K562 (cell line): Measurements from ENCODE around the gene MTCH2. TPM values are rescaled to one million over a fixed set of nuclear protein-coding genes. Genes with fewer than 3 reads are reported as not detected.

Source experiments
- AFF4 ChIP-seq: sonication (generic); formaldehyde crosslinking; IDR thresholded peaks from 2 replicates; pipeline ENCODE4 v1.8.0; 2023; ENCODE audit warnings: mild to moderate bottlenecking, missing genetic modification reagents
- ARID1B ChIP-seq: fragments of 450-650 bp; IDR thresholded peaks from 2 replicates; pipeline ENCODE4 v1.6.1; 2016; ENCODE audit warnings: antibody characterized with exemption, mild to moderate bottlenecking, inconsistent platforms
- BCOR ChIP-seq: fragments of 450-650 bp; IDR thresholded peaks from 2 replicates; pipeline ENCODE4 v1.6.1; 2016
- CREB1 ChIP-seq, 2 experiments: sonication (generic) in 1 of 2; formaldehyde crosslinking in 1 of 2; IDR thresholded peaks; 2 replicates each; pipeline versions ENCODE4 v1.6.1 to v1.8.0; 2012 to 2022; ENCODE audit warnings: inconsistent platforms in 1 of 2, mild to moderate bottlenecking in 1 of 2, missing genetic modification reagents in 1 of 2, moderate library complexity in 1 of 2
- DDX20 ChIP-seq: fragments of 450-650 bp; IDR thresholded peaks from 2 replicates; pipeline ENCODE4 v1.6.1; 2016; ENCODE audit warnings: missing genetic modification characterization, low read depth, mild to moderate bottlenecking, missing compliant biosample characterization, moderate library complexity
- DIDO1 ChIP-seq: fragments of 450-650 bp; IDR thresholded peaks from 2 replicates; pipeline ENCODE4 v1.6.1; 2016; ENCODE audit warnings: low read depth, missing biosample characterization, missing genetic modification characterization
- EP300 ChIP-seq: IDR thresholded peaks from 2 replicates; pipeline ENCODE4 v1.6.1; 2012; ENCODE audit warnings: low read length, improper control_type of control experiment
- ESRRA ChIP-seq: fragments of 450-650 bp; IDR thresholded peaks from 2 replicates; pipeline ENCODE4 v1.6.1; 2014; ENCODE audit warnings: low read depth, mild to moderate bottlenecking, moderate library complexity, borderline replicate concordance
- GTF3C2 ChIP-seq: IDR thresholded peaks from 3 replicates; pipeline ENCODE4 v1.6.1; 2011; ENCODE audit warnings: borderline replicate concordance, mild to moderate bottlenecking, moderate library complexity; ENCODE audit not compliant: insufficient read length; ENCODE audit errors: extremely low read depth
- KDM4B ChIP-seq, 2 experiments: fragments of 450-650 bp in 1 of 2; sonication (generic) in 1 of 2; IDR thresholded peaks; 2 replicates each; pipeline ENCODE4 v1.6.1; 2016 to 2017; ENCODE audit warnings: borderline replicate concordance in 2 of 2, antibody characterized with exemption in 1 of 2, low read depth in 1 of 2, mild to moderate bottlenecking in 1 of 2
- KLF13 ChIP-seq: fragments of 450-650 bp; IDR thresholded peaks from 2 replicates; pipeline ENCODE4 v1.6.1; 2016; ENCODE audit warnings: missing genetic modification characterization, low read depth, mild to moderate bottlenecking, missing compliant biosample characterization, moderate library complexity, borderline replicate concordance
- MXI1 ChIP-seq: IDR thresholded peaks from 2 replicates; pipeline ENCODE4 v1.6.1; 2011; ENCODE audit warnings: low read depth, mild to moderate bottlenecking, improper control_type of control experiment, low read length
- PCBP1 ChIP-seq: fragments of 200-400 bp; formaldehyde crosslinking; IDR thresholded peaks from 2 replicates; pipeline ENCODE4 v1.6.1; 2018; ENCODE audit warnings: mild to moderate bottlenecking, low read depth, low read length; ENCODE audit not compliant: poor library complexity, severe bottlenecking
- PHF20 ChIP-seq: fragments of 450-650 bp; IDR thresholded peaks from 2 replicates; pipeline ENCODE4 v1.6.1; 2018; ENCODE audit not compliant: partially characterized antibody
- POLR2H ChIP-seq: IDR thresholded peaks from 2 replicates; pipeline ENCODE4 v1.6.1; 2016; ENCODE audit warnings: missing genetic modification characterization, low read depth, mild to moderate bottlenecking, control low read depth, missing compliant biosample characterization, moderate library complexity
- RNF2 ChIP-seq: sonication (generic); IDR thresholded peaks from 2 replicates; pipeline ENCODE4 v1.6.1; 2016
- SMAD2 ChIP-seq: fragments of 150-350 bp; IDR thresholded peaks from 2 replicates; pipeline ENCODE4 v1.6.1; 2014; ENCODE audit warnings: low read depth, mild to moderate bottlenecking, low read length
- TBP ChIP-seq: optimal IDR thresholded peaks from 2 replicates; pipeline ENCODE3; 2011; ENCODE audit warnings: low read depth, low read length, improper control_type of control experiment
- ZBTB7A ChIP-seq: IDR thresholded peaks from 2 replicates; pipeline ENCODE4 v1.6.1; 2011; ENCODE audit warnings: low read depth, mild to moderate bottlenecking, low read length, moderate library complexity, borderline replicate concordance; ENCODE audit not compliant: control insufficient read depth
- ZC3H11A ChIP-seq: IDR thresholded peaks from 2 replicates; pipeline ENCODE4 v1.6.1; 2012; ENCODE audit warnings: low read depth, low read length, improper control_type of control experiment
- ZC3H8 ChIP-seq: fragments of 450-650 bp; IDR thresholded peaks from 2 replicates; pipeline ENCODE4 v1.6.1; 2017
- ZEB2 ChIP-seq: fragments of 450-650 bp; IDR thresholded peaks from 2 replicates; pipeline ENCODE4 v1.6.1; 2016
- polyA plus RNA-seq, 8 experiments: library from polyadenylated mRNA; depleted of rRNA in 4 of 8; stranded (reverse) in 5 of 8; unstranded in 3 of 8; fragments of >200 nt; fragmentation: Nextera tagmentation in 2 of 8; fragmentation: Illumina TruSeq in 1 of 8; extraction: Ambion mirVana in 2 of 8; extraction: Trizol in 1 of 8; gene quantifications; 2 replicates each; pipeline versions ENCODE4 v1.2.1 to v1.2.3, GENCODE V29; 2011 to 2014; ENCODE audit warnings: inconsistent platforms in 1 of 8, missing spikeins in 1 of 8
- total RNA-seq, 7 experiments: library from RNA; depleted of rRNA in 6 of 7; stranded (reverse); fragments of >200 nt in 6 of 7; fragmentation: Illumina TruSeq in 2 of 7; extraction: Trizol in 2 of 7; gene quantifications; 2 replicates each; pipeline versions ENCODE4 v1.2.1 to v1.2.3, GENCODE V29; 2011 to 2021; ENCODE audit warnings: low replicate concordance in 1 of 7

Gene MTCH2
- total and polyA plus RNA-seq, 9 of the 15 experiments (the other 6 are each of a cell fraction or from before 2014, with no cell fraction given) = 95.4 to 620 (median 198) TPM

- TF ChIP-seq AFF4 (CRISPR knock-in tag) (peak; percentile 59), TBP (peak; percentile 91), EP300 (peak; percentile 62; the same call in 1 of the 2 replicates), CREB1 (IDR thresholded peaks at IDR 0.05) (peak; percentile 90), CREB1 (CRISPR knock-in tag; IDR thresholded peaks at IDR 0.05) (peak; percentile 91), KLF13 (tag) (0 out of 2 replicates have a peak, but pooled peaks have one; percentile 33), KDM4B (IDR thresholded peaks at IDR 0.05; ENCODE audit: borderline replicate concordance in 2 of 2, low read depth in 1 of 2) (peak in 1 of 2 experiments; percentile 35; a peak in 1 of 4 replicates), MXI1 (peak; percentile 55), ZC3H11A (0 out of 2 replicates have a peak, but pooled peaks have one; percentile 20), ZEB2 (0 out of 2 replicates have a peak, but pooled peaks have one; percentile 56), ESRRA (peak; percentile 99), POLR2H (peak; percentile 70), ARID1B (no peak), BCOR (peak; percentile 50; the same call in 1 of the 2 replicates), PHF20 (peak; percentile 76), RNF2 (0 out of 2 replicates have a peak, but pooled peaks have one; percentile 27), DDX20 (tag) (no peak), PCBP1 (peak; percentile 25), DIDO1 (tag) (no peak), SMAD2 (no peak), ZBTB7A (peak; percentile 16; the same call in 1 of the 2 replicates), ZC3H8 (no peak), GTF3C2 (no peak)
Measured at GRCh38 chr11:47642099-47642855, at the start of gene MTCH2 (continued).
